Subcutaneous abdominal adipose tissue (tissue), 5 donors: Measurements from ENCODE around the gene FOXL3.
"Not testable (repeated sequence)": the region's sequence is repeated elsewhere in the genome, so short reads cannot be mapped to it uniquely, and the experiment has no call there.

Experiments
- H3K27ac ChIP-seq: one replicate; pipeline ENCODE4 v1.7.0; 2013; ENCODE audit warnings: low read depth, mild to moderate bottlenecking, inconsistent platforms, low read length, moderate library complexity
- H3K27me3 ChIP-seq, 5 donors: one replicate each; pipeline ENCODE4 v1.7.0; 2013; ENCODE audit warnings: low read length in 5 of 5, inconsistent platforms in 1 of 5; ENCODE audit not compliant: control insufficient read depth in 5 of 5, insufficient read depth in 4 of 5
- H3K36me3 ChIP-seq, 5 donors: one replicate each; pipeline ENCODE4 v1.7.0; 2013; ENCODE audit warnings: low read length in 5 of 5; ENCODE audit not compliant: control insufficient read depth in 5 of 5, insufficient read depth in 5 of 5
- H3K4me1 ChIP-seq, 5 donors: one replicate each; pipeline ENCODE4 v1.7.0; 2013; ENCODE audit warnings: low read length in 5 of 5, mild to moderate bottlenecking in 3 of 5, moderate library complexity in 1 of 5; ENCODE audit not compliant: control insufficient read depth in 5 of 5, insufficient read depth in 5 of 5
- H3K4me3 ChIP-seq, 5 donors: one replicate each; pipeline ENCODE4 v1.7.0; 2013; ENCODE audit warnings: low read length in 5 of 5, low read depth in 1 of 5
- H3K9ac ChIP-seq, 5 donors: one replicate each; pipeline ENCODE4 v1.7.0; 2013; ENCODE audit warnings: low read length in 5 of 5, mild to moderate bottlenecking in 4 of 5, moderate library complexity in 3 of 5
- H3K9me3 ChIP-seq, 5 donors: one replicate each; pipeline ENCODE4 v1.7.0; 2013; ENCODE audit warnings: low read length in 5 of 5; ENCODE audit not compliant: control insufficient read depth in 5 of 5
- donor health status: healthy.
- donor health status: healthy.
- donor health status: healthy.
- donor health status: healthy.
- donor health status: healthy.

The FOXL3 gene

DNA sequence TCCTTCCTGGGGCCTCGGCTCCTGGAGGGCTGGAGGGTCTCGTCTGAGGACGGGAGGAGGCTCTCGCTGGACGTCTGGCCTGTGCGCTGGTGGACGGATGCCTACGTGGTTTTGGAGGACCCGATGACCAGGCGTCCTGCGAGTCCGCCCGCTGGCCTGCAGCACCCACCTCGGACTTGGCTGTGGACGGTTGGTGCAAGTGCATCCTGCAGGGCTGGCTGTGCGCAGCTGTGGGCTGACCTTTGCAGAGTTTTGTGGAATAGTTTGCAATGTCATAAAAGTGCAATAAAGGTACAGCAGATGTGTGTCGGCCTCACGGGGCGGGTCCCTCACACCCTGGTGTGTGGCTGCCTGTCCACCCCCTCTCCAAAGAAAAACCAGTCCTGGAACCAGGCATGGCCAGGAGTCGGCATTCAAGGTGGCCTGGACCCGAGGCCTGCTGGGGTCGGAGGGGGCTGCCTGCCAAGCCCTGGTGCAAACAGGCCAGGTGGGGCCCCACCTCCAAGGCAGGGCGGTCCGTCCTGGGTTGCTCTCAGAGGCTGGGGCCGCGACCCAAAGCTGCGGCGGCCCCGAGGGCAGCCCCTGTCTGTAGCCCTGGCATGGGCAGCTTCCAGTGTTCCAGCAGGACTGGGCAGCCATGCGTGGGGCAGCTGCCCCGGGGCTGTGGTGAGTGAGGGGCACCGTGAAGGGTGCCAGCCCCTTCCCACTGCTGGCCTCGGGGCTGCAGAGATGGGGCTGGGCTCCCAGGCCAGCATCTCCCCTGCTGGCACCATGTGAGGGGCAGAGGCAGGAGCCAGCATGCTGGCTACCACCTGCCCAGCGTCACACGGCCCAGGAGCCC is 29.3 kb upstream of the FOXL3 start:
- Histone ChIP-seq H3K9ac (no peak overlapping the region), H3K36me3 (peaks cover 0 to 59% (median 44%) of the 10 kb centered on the region in 5 donors)

DNA sequence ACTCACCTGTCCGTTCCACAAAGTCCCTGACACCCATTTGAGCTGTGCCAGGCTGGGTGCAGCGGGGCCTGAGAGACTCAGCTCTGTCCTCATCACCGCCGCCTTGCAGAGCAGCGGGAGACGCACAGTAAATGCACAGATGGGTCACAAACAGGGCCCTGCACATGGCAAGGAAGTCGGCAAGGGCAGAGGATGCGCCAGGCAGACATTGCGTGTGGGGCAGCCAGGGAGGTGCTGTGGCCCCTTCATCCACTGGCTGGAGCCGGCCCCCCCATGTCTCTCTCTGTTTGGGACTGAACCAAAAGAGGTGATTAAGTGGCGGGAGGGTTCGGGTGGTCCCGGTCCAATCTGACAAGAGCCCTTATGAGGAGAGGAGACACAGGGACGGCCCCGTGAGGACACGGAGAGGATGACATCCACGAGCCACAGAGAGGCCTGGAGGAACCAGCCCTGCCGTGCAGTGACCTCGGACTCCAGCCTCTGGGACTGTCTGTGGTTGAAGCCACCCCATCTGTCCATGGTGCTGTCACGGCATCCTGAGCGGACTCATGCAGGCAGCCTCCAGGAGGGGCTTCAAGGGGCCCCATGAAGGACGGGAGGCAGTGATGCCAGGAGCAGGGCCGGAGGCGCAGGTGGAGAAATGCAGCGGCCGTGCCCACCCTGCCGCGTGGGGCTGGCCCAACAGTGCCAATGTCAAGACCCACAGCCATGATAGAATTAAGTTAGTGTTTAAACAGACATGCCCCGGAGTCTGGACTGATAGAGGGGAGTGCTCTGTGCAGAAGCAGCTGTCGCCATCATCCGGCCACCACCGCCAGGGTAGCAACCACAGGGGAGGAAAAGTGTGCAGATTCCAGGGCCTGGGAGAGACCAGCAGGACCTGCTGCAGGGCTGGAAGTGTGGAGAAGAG is 28.4 kb upstream of the FOXL3 start:
- Histone ChIP-seq H3K4me3 (no peak overlapping the region), H3K36me3 (peaks cover 0 to 49% (median 39%) of the 10 kb centered on the region in 5 donors), H3K27ac (no peak overlapping the region), H3K27me3 (peaks cover 0 to under 1% (median 0%) of the 10 kb centered on the region in 5 donors), H3K4me1 (peaks cover 0 to 2% (median 0%) of the 10 kb centered on the region in 5 donors), H3K9ac (no peak overlapping the region), H3K9me3 (peaks cover 0 to 9% (median 6%) of the 10 kb centered on the region in 5 donors)

More for the DNA sequence above, 29.3 kb upstream of the FOXL3 start:
- Histone ChIP-seq H3K27me3 (no peaks in the 10 kb centered on the region), H3K4me1 (peaks cover 0 to 2% (median 0%) of the 10 kb centered on the region in 5 donors), H3K27ac (no peak overlapping the region), H3K9me3 (peaks cover 0 to 9% (median 6%) of the 10 kb centered on the region in 5 donors), H3K4me3 (no peak overlapping the region)

DNA sequence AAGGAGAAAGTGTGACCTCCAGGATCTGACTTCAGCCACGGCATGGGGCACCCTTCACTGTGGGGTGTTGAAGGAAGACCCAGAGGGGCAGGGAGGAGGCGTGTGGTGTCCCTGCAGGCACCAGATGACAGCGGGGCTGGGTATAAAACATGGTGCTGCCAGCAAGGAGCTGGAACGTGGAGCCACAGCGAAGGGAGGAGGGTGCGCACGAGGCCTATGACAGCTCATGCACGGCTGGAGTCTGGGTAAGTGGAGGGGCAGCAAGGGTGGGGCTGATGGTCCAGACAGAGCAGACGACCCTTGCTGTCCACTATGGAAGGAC is 27.8 kb upstream of the FOXL3 start:
- H3K9ac ChIP-seq, result no peak overlapping the region
- H3K4me3 ChIP-seq, result no peak overlapping the region
- H3K36me3 ChIP-seq, result peaks cover 0 to 43% (median 33%) of the 10 kb centered on the region in 5 donors
- H3K4me1 ChIP-seq, result peaks cover 0 to 2% (median 0%) of the 10 kb centered on the region in 5 donors
- H3K27ac ChIP-seq, result no peak overlapping the region
- H3K27me3 ChIP-seq, result peaks cover 0 to 2% (median 0%) of the 10 kb centered on the region in 5 donors
- H3K9me3 ChIP-seq, result peaks cover 0 to 9% (median 6%) of the 10 kb centered on the region in 5 donors

DNA sequence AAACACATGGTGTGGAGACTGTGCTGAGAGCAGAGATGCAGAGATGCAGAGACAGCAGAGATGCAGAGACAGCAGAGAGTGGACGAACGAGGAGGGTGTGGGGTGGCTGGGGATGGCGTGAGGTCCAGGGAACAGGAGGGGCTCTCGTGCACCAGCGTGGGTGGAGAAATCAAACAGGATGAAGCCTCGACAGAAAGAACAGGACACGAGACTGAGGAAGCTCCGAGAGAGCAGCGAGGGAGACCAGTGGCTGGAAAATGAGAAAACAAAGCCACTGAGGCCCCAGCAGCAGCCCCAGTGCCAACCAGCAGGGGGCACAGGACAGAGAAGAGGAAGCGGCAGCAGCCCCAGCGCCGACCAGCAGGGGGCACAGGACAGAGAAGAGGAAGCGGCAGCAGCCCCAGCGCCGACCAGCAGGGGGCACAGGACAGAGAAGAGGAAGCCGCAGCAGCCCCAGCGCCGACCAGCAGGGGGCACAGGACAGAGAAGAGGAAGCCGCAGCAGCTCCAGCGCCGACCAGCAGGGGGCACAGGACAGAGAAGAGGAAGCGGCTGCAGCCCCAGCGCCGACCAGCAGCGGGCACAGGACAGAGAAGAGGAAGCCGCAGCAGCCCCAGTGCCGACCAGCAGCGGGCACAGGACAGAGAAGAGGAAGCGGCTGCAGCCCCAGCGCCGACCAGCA is 27.2 kb upstream of the FOXL3 start:
- not testable (repeated sequence) for H3K4me3 ChIP-seq, H3K4me1 ChIP-seq, H3K27ac ChIP-seq, H3K9ac ChIP-seq, H3K9me3 ChIP-seq, H3K27me3 ChIP-seq
- H3K36me3 ChIP-seq, result peaks cover 0 to 38% (median 31%) of the 10 kb centered on the region in 5 donors

DNA sequence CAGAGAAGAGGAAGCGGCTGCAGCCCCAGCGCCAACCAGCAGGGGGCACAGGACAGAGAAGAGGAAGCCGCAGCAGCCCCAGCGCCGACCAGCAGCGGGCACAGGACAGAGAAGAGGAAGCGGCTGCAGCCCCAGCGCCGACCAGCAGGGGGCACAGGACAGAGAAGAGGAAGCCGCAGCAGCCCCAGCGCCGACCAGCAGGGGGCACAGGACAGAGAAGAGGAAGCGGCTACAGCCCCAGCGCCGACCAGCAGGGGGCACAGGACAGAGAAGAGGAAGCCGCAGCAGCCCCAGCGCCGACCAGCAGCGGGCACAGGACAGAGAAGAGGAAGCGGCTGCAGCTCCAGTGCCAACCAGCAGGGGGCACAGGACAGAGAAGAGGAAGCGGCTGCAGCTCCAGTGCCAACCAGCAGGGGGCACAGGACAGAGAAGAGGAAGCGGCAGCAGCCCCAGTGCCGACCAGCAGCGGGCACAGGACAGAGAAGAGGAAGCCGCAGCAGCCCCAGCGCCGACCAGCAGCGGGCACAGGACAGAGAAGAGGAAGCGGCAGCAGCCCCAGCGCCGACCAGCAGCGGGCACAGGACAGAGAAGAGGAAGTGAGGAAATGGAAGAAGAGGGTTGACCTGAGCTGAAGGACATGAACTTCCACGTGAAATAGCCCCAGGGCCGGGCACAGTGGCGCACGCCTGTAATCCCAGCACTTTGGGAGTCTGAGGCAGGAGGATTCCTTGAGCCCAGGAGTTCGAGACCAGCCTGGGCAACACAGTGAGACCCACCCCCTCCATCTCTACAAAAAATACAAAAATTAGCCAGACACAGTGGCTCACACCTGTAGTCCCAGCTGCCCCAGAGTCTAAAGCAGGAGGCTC is 26.3 kb upstream of the FOXL3 start:
- not testable (repeated sequence) for H3K9me3 ChIP-seq, H3K4me1 ChIP-seq, H3K4me3 ChIP-seq, H3K9ac ChIP-seq, H3K27me3 ChIP-seq, H3K27ac ChIP-seq
- peaks cover 0 to 29% (median 26%) of the 10 kb centered on the region in 5 donors for H3K36me3 ChIP-seq

DNA sequence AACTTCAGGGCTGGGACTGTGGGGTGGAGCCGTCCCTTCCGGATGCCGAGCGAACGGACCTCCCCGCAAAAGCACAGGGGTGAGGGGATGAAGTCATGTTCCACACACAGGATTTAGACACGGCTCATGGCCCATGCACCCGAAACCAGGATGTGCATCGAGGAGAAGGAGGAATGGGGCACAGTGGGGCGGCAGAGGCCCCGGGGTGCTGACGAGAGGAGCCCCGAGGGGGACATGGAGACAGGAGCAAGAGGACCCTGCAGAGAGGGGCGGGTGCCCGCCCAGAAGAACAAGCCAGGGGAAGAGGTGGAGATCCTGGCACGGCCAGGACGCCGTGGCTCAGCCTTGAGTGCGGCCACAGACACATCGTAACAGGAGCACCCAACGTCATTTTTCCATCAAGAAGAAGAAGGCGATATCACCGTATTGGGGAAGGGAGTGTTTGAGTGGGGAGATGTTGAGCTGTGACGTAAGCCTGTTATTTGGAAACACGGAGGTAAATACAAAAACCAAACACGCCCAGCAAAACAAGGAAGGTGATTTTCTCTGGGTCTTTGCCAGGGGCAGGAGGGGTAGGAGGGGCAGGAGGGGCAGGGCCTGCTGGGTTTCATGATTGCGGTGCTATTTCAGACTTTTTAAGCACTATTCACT is 25.3 kb upstream of the FOXL3 start:
- Histone ChIP-seq H3K4me3 (no peak overlapping the region), H3K27ac (no peak overlapping the region), H3K9me3 (peaks cover 0 to 9% (median 6%) of the 10 kb centered on the region in 5 donors), H3K27me3 (peaks cover 0 to 2% (median 2%) of the 10 kb centered on the region in 5 donors), H3K9ac (no peak overlapping the region), H3K4me1 (peaks cover 0 to 2% (median 0%) of the 10 kb centered on the region in 5 donors), H3K36me3 (peaks cover 0 to 20% (median 17%) of the 10 kb centered on the region in 5 donors)

DNA sequence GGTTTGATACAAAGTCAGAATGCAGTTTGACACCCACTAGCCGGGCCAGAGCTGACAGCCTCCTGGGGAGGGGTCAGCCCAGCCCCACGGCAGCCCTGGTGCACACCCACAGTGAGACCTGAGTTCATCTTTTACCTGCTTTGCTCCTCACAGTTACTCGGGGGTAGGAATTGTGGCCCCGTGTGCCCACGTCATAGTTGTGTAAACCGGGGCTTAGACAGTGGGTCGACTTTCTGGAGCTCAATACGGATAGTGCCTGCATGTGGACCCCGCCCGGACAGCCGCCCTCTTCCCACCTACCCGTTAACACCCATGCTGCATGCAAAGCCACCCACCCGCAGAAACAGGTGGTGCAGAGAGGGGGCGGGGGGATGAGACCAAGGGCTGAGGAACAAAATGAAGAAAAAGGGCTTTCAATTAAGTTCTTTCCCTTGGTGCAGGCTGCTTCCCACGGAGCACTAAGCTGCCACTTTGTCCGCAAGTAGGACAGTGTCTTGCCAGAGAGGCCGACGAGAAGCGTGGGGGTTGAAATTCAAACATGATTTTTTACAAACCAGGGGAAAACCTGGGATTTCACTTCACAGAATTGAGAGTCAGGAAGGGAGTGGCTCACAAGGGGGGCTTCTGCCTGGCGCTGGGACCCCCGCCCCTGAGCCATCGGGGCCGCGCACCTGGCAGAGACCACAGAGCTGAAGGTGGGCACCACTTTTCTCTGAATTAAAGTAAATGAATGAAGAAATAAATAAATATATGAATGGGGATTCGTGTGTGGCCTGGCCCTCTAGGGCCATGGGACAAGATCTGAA is 24.6 kb upstream of the FOXL3 start:
- no peak overlapping the region for H3K27ac ChIP-seq
- H3K36me3 ChIP-seq, result peaks cover 0 to 13% (median 10%) of the 10 kb centered on the region in 5 donors
- peaks cover 0 to 9% (median 6%) of the 10 kb centered on the region in 5 donors for H3K9me3 ChIP-seq
- H3K4me1 ChIP-seq, result peaks cover 0 to 2% (median 0%) of the 10 kb centered on the region in 5 donors
- H3K4me3 ChIP-seq, result no peak overlapping the region
- H3K27me3 ChIP-seq, result peaks cover 0 to 2% (median 2%) of the 10 kb centered on the region in 5 donors
- no peak overlapping the region for H3K9ac ChIP-seq

DNA sequence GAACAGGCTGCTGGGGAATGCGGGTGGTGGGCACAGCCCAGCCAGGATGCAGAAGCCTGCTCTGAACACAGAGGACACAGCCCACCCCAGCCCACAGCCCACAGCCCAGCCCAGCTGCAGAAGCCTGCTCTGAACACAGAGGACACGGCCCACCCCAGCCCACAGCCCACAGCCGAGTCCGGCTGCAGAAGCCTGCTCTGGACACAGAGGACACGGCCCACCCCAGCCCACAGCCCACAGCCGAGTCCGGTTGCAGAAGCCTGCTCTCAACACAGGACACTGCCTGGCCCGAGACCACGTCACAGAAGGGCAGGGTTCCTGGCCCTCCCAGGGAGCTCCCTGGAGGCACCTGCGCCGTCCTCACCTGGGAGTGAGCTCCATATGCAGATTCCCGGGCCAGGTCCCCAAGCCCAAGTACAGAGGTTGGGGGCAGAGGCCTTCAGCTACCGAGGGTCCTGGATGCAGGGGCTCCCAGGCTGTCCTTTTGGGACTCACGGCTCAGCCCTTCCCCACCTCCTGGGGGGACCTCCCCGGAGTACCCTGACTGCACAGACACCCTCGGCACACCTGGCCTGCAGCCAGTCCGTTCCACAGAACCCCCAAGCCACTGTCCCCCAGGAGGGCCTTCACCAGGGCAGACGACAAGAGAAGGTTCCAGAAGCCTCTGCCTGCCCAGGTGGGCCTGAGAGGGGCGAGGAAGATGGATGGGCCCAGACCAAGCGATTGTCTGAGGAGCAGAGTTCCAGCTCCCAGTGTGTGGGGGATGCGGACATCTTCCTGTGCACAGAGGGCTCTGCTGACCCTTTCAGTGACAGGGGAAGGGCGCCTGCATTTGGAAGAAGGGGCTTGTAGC is 23.7 kb upstream of the FOXL3 start:
- Histone ChIP-seq H3K9me3 (peaks cover 0 to 9% (median 6%) of the 10 kb centered on the region in 5 donors), H3K4me1 (peaks cover 0 to 2% (median 0%) of the 10 kb centered on the region in 5 donors), H3K4me3 (no peak overlapping the region), H3K27ac (no peak overlapping the region), H3K9ac (no peak overlapping the region), H3K36me3 (peaks cover 0 to 4% (median 1%) of the 10 kb centered on the region in 5 donors), H3K27me3 (peaks cover 0 to 2% (median 2%) of the 10 kb centered on the region in 5 donors)
